ENCODE results near the gene BLOC1S4.

- no peak for TF ChIP-seq CTCF (IDR thresholded peaks at IDR 0.05)
- peak; percentile 77 for TF ChIP-seq POLR2A (IDR thresholded peaks at IDR 0.05)
- TF ChIP-seq POLR2AphosphoS5 (IDR thresholded peaks at IDR 0.05), result peak; percentile 19 to 82 (median 66)
- no peak for TF ChIP-seq EP300 (IDR thresholded peaks at IDR 0.05; ENCODE audit: low read depth)
Observed at GRCh38 chr4:6747294-6748051, 31.5 kb downstream of the BLOC1S4 start.
